Endothelial cell of umbilical vein (primary cell): ENCODE results near the gene NTRK1. TPM values are rescaled to one million over a fixed set of nuclear protein-coding genes. Genes with fewer than 3 reads are reported as not detected.

Experiments
- BruUV-seq: library from RNA; stranded (reverse); fragments of 400-500 nt; replicated peaks from 2 replicates; lab custom pipeline; 2021; lab: Mats Ljungman, UMichigan
- CTCF ChIA-PET: fragments of 300-600, 350-600 bp; sonication (Branson Sonifier 250); formaldehyde crosslinking; loops from one replicate; lab custom pipeline; 2021; ENCODE audit warnings: antibody characterized with exemption, inconsistent platforms; lab: Charles Lee
- POLR2A ChIA-PET: fragments of 300-600, 350-600 bp; sonication (Branson Sonifier 250); formaldehyde crosslinking; loops from one replicate; lab custom pipeline; 2021; ENCODE audit warnings: antibody characterized with exemption, inconsistent platforms; lab: Charles Lee
- DNase-seq: peaks from one replicate; pipeline ENCODE4 v3.0.0-alpha.2; 2011; ENCODE audit warnings: low read depth, low spot score
- FAIRE-seq: peaks from 2 replicates; lab custom pipeline; 2011; peaks lifted over from hg19 to GRCh38; lab: Jason Lieb, UNC
- H2AFZ ChIP-seq: 2 replicates; pipeline ENCODE4 v1.6.0; 2012; ENCODE audit warnings: low read depth, low read length, control low read depth, inconsistent platforms
- H3K27ac ChIP-seq: 2 replicates; pipeline ENCODE4 v1.5.1; 2011; ENCODE audit warnings: low read depth, mild to moderate bottlenecking, control low read depth, low read length, moderate library complexity; ENCODE audit not compliant: insufficient read depth
- H3K27me3 ChIP-seq, 2 experiments: 2 replicates each; pipeline versions ENCODE4 v1.6.0 to v1.6.1; 2011; ENCODE audit warnings: low read length in 2 of 2, mixed read lengths in 1 of 2; ENCODE audit not compliant: control insufficient read depth in 2 of 2, insufficient read depth in 2 of 2
- H3K36me3 ChIP-seq, 2 experiments: 2 replicates in 1 of 2; 3 replicates in 1 of 2; pipeline ENCODE4 v1.5.1; 2011; ENCODE audit warnings: low read length in 2 of 2, mild to moderate bottlenecking in 1 of 2, moderate library complexity in 1 of 2; ENCODE audit not compliant: control insufficient read depth in 2 of 2, insufficient read depth in 2 of 2; ENCODE audit errors: extremely low read depth in 1 of 2
- H3K4me1 ChIP-seq: 3 replicates; pipeline ENCODE4 v1.5.1; 2011; ENCODE audit warnings: mild to moderate bottlenecking, low read length; ENCODE audit not compliant: control insufficient read depth, insufficient read depth; ENCODE audit errors: extremely low read depth
- H3K4me2 ChIP-seq: 2 replicates; pipeline ENCODE4 v1.6.1; 2011; ENCODE audit warnings: low read length, control low read depth, mixed read lengths; ENCODE audit not compliant: insufficient read depth
- H3K4me3 ChIP-seq, 3 experiments: fragments of 200-600 bp in 1 of 3; sonication (generic), shearing (Covaris generic) in 1 of 3; replicated peaks in 1 of 3; 2 replicates each; pipeline ENCODE4 v1.5.1; 2011 to 2016; ENCODE audit warnings: control low read depth in 3 of 3, low read length in 3 of 3, mild to moderate bottlenecking in 2 of 3, inconsistent platforms in 1 of 3, low read depth in 1 of 3, moderate library complexity in 1 of 3; ENCODE audit not compliant: insufficient read depth in 1 of 3
- H3K79me2 ChIP-seq: 2 replicates; pipeline ENCODE4 v1.6.0; 2012; ENCODE audit warnings: low read length, inconsistent platforms; ENCODE audit not compliant: control insufficient read depth, insufficient read depth
- H3K9ac ChIP-seq: replicated peaks from 2 replicates; pipeline ENCODE3; 2011; ENCODE audit warnings: low read length, control low read depth; ENCODE audit not compliant: insufficient read depth; ENCODE audit errors: extremely low read depth
- H3K9me1 ChIP-seq: replicated peaks from 3 replicates; pipeline ENCODE4 v1.6.0; 2011; ENCODE audit warnings: mild to moderate bottlenecking, low read length; ENCODE audit not compliant: control insufficient read depth, insufficient read depth; ENCODE audit errors: extremely low read depth
- H3K9me3 ChIP-seq: replicated peaks from 2 replicates; pipeline ENCODE4 v1.5.1; 2012; ENCODE audit warnings: low read length, inconsistent platforms; ENCODE audit not compliant: control insufficient read depth, insufficient read depth
- H4K20me1 ChIP-seq: replicated peaks from 2 replicates; pipeline ENCODE3; 2011; ENCODE audit warnings: mild to moderate bottlenecking, low read length; ENCODE audit not compliant: control insufficient read depth, insufficient read depth; ENCODE audit errors: extremely low read depth
- EZH2 ChIP-seq: IDR thresholded peaks from 2 replicates; pipeline ENCODE4 v1.6.1; 2012; ENCODE audit warnings: borderline replicate concordance, low read depth, mild to moderate bottlenecking, moderate library complexity, low read length, inconsistent platforms; ENCODE audit not compliant: severe bottlenecking
- FOS ChIP-seq: IDR thresholded peaks from 2 replicates; pipeline ENCODE4 v1.6.1; 2011; ENCODE audit warnings: mild to moderate bottlenecking, low read length, moderate library complexity, borderline replicate concordance; ENCODE audit not compliant: insufficient read depth
- GATA2 ChIP-seq: IDR thresholded peaks from 2 replicates; pipeline ENCODE4 v1.7.0; 2011; ENCODE audit warnings: low read depth, mild to moderate bottlenecking, moderate library complexity, mixed read lengths, low read length; ENCODE audit not compliant: insufficient read length, insufficient read depth
- JUN ChIP-seq: IDR thresholded peaks from 2 replicates; pipeline ENCODE4 v1.6.1; 2011; ENCODE audit warnings: borderline replicate concordance, low read depth; ENCODE audit not compliant: insufficient read length, insufficient read depth
- MYC ChIP-seq: IDR thresholded peaks from one replicate; pipeline ENCODE4 v1.6.1; 2011; ENCODE audit warnings: mild to moderate bottlenecking, low read depth, low read length
- POLR2A ChIP-seq: IDR thresholded peaks from 2 replicates; pipeline ENCODE4 v1.6.1; 2012; ENCODE audit warnings: low read depth, mild to moderate bottlenecking, control low read depth, low read length
- POLR2AphosphoS5 ChIP-seq: IDR thresholded peaks from 2 replicates; pipeline ENCODE4 v1.6.1; 2012; ENCODE audit warnings: low read depth, mild to moderate bottlenecking, control low read depth, low read length, moderate library complexity; ENCODE audit not compliant: insufficient read depth
- dilution Hi-C: fragments of 300-500 bp; cut with MboI; formaldehyde crosslinking; loops from one replicate; pipeline ENCODE4 v1.15.0; 2019; ENCODE audit warnings: low sequenced_read_pairs; ENCODE audit not compliant: extremely low pct_ligation_motif_present
- intact Hi-C: fragments of 100-400 bp; cut with micrococcal nuclease; formaldehyde crosslinking; loops from one replicate; pipeline ENCODE4 v1.10.0; 2022
- polyA plus RNA-seq, 4 experiments: library from polyadenylated mRNA; depleted of rRNA in 3 of 4; stranded (reverse) in 3 of 4; unstranded in 1 of 4; fragments of >200 nt; gene quantifications; 2 replicates each; pipeline versions ENCODE4 v1.2.1 to v1.2.3, GENCODE V29; 2011 to 2012; ENCODE audit warnings: missing spikeins in 1 of 4
- total RNA-seq: library from RNA; stranded (reverse); gene quantifications from 2 replicates; pipeline ENCODE4 v1.2.3, GENCODE V29; 2021
- TF ChIP-seq, protein P1 (sequence below), 2 donors: IDR thresholded peaks; 1 replicate in 1 of 2; 2 replicates in 1 of 2; pipeline ENCODE4 v1.5.1; 2011; ENCODE audit warnings: low read length in 2 of 2, mild to moderate bottlenecking in 2 of 2, moderate library complexity in 2 of 2, control low read depth in 1 of 2, inconsistent platforms in 1 of 2, low read depth in 1 of 2; ENCODE audit not compliant: insufficient read depth in 1 of 2; ENCODE audit errors: extremely low read depth in 1 of 2
- TF ChIP-seq, protein P2 (sequence below): IDR thresholded peaks from 2 replicates; pipeline ENCODE4 v1.6.1; 2011; ENCODE audit not compliant: insufficient read depth, insufficient read length

The NTRK1 gene
- total and polyA plus RNA-seq, 2 donors (not counting 3 experiments of a cell fraction or from before 2014, with no cell fraction given), result 0.07 TPM; not detected in 1

DNA sequence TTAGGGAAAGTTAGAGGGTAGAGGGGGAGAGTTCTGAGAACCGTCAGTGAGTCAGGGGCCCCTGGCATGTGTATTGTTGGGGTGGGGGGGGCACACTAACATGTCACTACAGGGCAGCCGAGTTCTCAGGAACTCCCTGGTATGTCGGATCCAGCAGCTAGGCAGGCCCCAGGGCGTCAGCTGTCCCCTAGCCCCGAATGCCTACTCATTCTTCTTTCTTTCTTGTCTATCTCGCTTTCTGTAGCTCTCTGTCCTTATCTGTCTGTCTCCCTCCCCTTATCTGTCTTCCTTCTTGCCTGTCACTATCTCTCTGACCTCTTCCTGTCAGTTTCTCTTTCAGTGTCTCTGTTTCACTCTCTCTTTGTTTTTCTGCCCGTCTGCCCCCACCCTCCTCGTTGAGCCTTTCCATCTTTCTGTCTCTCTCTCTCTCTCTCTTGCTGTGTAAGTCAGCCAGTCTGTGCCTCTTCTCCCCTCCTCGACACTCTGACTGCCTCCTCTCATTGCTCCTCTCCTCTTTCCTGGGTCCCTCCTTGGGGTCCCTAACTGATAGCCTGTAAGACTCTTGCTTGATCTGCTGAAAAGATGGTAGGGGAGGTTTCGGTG, 2.4 kb downstream of the NTRK1 start:
- Histone ChIP-seq H3K4me1 (peaks cover 17% of the 10 kb centered on the region), H3K27ac (no peak overlapping the region), H3K4me2 (no peak overlapping the region), H3K36me3 (no peaks in the 10 kb centered on the region), H3K27me3 (peaks cover 27 to 29% of the 10 kb centered on the region in 2 experiments), H4K20me1 (no peaks in the 10 kb centered on the region), H3K9me1 (no peaks in the 10 kb centered on the region), H3K4me3 (no peak overlapping the region), H3K79me2 (no peaks in the 10 kb centered on the region), H3K9ac (no peak overlapping the region), H3K9me3 (no peaks in the 10 kb centered on the region), H2AFZ (no peak overlapping the region)
- ChIA-PET POLR2A (interaction anchor here (0.6 kb wide), 1 partner anchor 198 kb away, joined by 3 read pairs; no protein-coding TSS in a partner anchor), CTCF (interaction anchor here (1.3 to 10.5 kb wide), 4 partner anchors 25 to 173 kb away, joined by 3 to 336 read pairs (median 164); partner anchors contain the start of genes ISG20L2 and METTL25B)
- dilution Hi-C loops (no loop called here), intact Hi-C loops (no loop called here)
- TF ChIP-seq POLR2AphosphoS5, result no peak
- TF ChIP-seq FOS, result no peak
- no peak for TF ChIP-seq MYC
- no peak for TF ChIP-seq GATA2
- no peak for TF ChIP-seq JUN
- TF ChIP-seq, protein P1, sequence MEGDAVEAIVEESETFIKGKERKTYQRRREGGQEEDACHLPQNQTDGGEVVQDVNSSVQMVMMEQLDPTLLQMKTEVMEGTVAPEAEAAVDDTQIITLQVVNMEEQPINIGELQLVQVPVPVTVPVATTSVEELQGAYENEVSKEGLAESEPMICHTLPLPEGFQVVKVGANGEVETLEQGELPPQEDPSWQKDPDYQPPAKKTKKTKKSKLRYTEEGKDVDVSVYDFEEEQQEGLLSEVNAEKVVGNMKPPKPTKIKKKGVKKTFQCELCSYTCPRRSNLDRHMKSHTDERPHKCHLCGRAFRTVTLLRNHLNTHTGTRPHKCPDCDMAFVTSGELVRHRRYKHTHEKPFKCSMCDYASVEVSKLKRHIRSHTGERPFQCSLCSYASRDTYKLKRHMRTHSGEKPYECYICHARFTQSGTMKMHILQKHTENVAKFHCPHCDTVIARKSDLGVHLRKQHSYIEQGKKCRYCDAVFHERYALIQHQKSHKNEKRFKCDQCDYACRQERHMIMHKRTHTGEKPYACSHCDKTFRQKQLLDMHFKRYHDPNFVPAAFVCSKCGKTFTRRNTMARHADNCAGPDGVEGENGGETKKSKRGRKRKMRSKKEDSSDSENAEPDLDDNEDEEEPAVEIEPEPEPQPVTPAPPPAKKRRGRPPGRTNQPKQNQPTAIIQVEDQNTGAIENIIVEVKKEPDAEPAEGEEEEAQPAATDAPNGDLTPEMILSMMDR (IDR thresholded peaks at IDR 0.05; ENCODE audit: extremely low read depth in 1 of 2, insufficient read depth in 1 of 2, low read depth in 1 of 2, low read length in 2 of 2), result no peak
- no peak for TF ChIP-seq POLR2A
- TF ChIP-seq EZH2, result no peak
- TF ChIP-seq, protein P2, sequence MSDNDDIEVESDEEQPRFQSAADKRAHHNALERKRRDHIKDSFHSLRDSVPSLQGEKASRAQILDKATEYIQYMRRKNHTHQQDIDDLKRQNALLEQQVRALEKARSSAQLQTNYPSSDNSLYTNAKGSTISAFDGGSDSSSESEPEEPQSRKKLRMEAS, result no peak
- FAIRE-seq, result no peak
- DNase-seq, result no peak
- no TSS peak for BruUV-seq
